ENCODE results near the gene RFC2.

Gene RFC2

GRCh38 chr7:74183653-74184450 lies 70.3 kb downstream of the RFC2 start:
- TF ChIP-seq CTCF (IDR thresholded peaks at IDR 0.05; ENCODE audit: low read depth, low read length, missing control alignments), result peak; percentile 40
- DNase-seq (ENCODE audit: low read depth), result no peak
- no peak overlapping the region for H3K4me3 ChIP-seq (ENCODE audit: low read depth, low read length)

- DNase-seq (ENCODE audit: low read depth), result no peak
- no peak overlapping the region for H3K4me3 ChIP-seq (ENCODE audit: low read depth, low read length)
- no peak for TF ChIP-seq CTCF (IDR thresholded peaks at IDR 0.05; ENCODE audit: low read depth, low read length, missing control alignments)
Observed at GRCh38 chr7:74183142-74183541, 71.1 kb downstream of the RFC2 start.

- no peak overlapping the region for H3K4me3 ChIP-seq (ENCODE audit: low read depth, low read length)
- no peak for TF ChIP-seq CTCF (IDR thresholded peaks at IDR 0.05; ENCODE audit: low read depth, low read length, missing control alignments)
- DNase-seq (ENCODE audit: low read depth), result no peak
Observed at GRCh38 chr7:74182453-74183090, 71.6 kb downstream of the RFC2 start.

GRCh38 chr7:74181821-74182220 lies 72.4 kb downstream of the RFC2 start:
- H3K4me3 ChIP-seq (ENCODE audit: low read depth, low read length), result no peak overlapping the region
- no peak for TF ChIP-seq CTCF (IDR thresholded peaks at IDR 0.05; ENCODE audit: low read depth, low read length, missing control alignments)
- DNase-seq (ENCODE audit: low read depth), result no peak

All from GM12864 (cell line).